BLaER1 treated with 17β-estradiol and CSF1 and Interleukin-3, amounts not matched to agents 10 nM and 100 nM (cell line): ENCODE data around the gene SCN11A.
"Not testable (repeated sequence)": the region's sequence is repeated elsewhere in the genome, so short reads cannot be mapped to it uniquely, and the experiment has no call there.

Experiments
- H3K27ac ChIP-seq, 11 experiments: shearing (Covaris generic); formaldehyde crosslinking; 2 replicates each; pipeline ENCODE4 v1.8.1; 2022
- H3K27me3 ChIP-seq, 11 experiments: shearing (Covaris generic); formaldehyde crosslinking; 2 replicates each; pipeline ENCODE4 v1.8.1; 2022
- H3K36me3 ChIP-seq, 11 experiments: shearing (Covaris generic); formaldehyde crosslinking; 2 replicates each; pipeline ENCODE4 v1.8.1; 2022
- H3K4me1 ChIP-seq, 10 experiments: shearing (Covaris generic); formaldehyde crosslinking; 2 replicates each; pipeline ENCODE4 v1.8.1; 2022
- H3K4me2 ChIP-seq, 11 experiments: shearing (Covaris generic); formaldehyde crosslinking; 2 replicates each; pipeline ENCODE4 v1.8.1; 2022
- H3K4me3 ChIP-seq, 10 experiments: shearing (Covaris generic); formaldehyde crosslinking; 2 replicates each; pipeline ENCODE4 v1.8.1; 2022
- H3K9ac ChIP-seq, 11 experiments: shearing (Covaris generic); formaldehyde crosslinking; 2 replicates each; pipeline ENCODE4 v1.8.1; 2022
- H3K9me3 ChIP-seq, 11 experiments: shearing (Covaris generic); formaldehyde crosslinking; replicated peaks in 1 of 11; 2 replicates each; pipeline ENCODE4 v1.8.1; 2022
- H4K20me1 ChIP-seq, 11 experiments: shearing (Covaris generic); formaldehyde crosslinking; 2 replicates each; pipeline ENCODE4 v1.8.1; 2022
- Cebpa-rat ChIP-seq, 11 experiments: shearing (Covaris generic); IDR thresholded peaks; 2 replicates each; pipeline ENCODE4 v1.8.1; 2022

The SCN11A gene

GRCh38 chr3:39079530-39079929 is 27.8 kb upstream of the SCN11A start:
- Histone ChIP-seq H3K4me3 (no peak overlapping the region), H3K4me1 (peaks cover 0 to 16% (median 8%) of the 10 kb centered on the region in 10 experiments; a peak in 12 of 20 replicates), H3K27ac (no peak overlapping the region), H3K27me3 (no peaks in the 10 kb centered on the region), H3K9me3 (no peaks in the 10 kb centered on the region), H3K9ac (no peak overlapping the region), H4K20me1 (no peaks in the 10 kb centered on the region; a peak in 1 of 22 replicates), H3K4me2 (no peak overlapping the region), H3K36me3 (peaks cover 49 to 92% (median 70%) of the 10 kb centered on the region in 11 experiments)
- no peak for TF ChIP-seq Cebpa-rat (IDR thresholded peaks at IDR 0.05)

- Histone ChIP-seq H3K4me2 (no peak overlapping the region), H3K27ac (no peak overlapping the region), H3K36me3 (peaks cover 71 to 97% (median 86%) of the 10 kb centered on the region in 11 experiments)
Observed at GRCh38 chr3:39075910-39076309, 24.2 kb upstream of the SCN11A start.

GRCh38 chr3:39068556-39068955 is 16.8 kb upstream of the SCN11A start:
- Histone ChIP-seq H4K20me1 (peaks cover 0 to 19% (median 0%) of the 10 kb centered on the region in 11 experiments; a peak in 4 of 22 replicates), H3K4me3 (no peak overlapping the region), H3K27ac (no peak overlapping the region), H3K9ac (no peak overlapping the region), H3K27me3 (no peaks in the 10 kb centered on the region), H3K4me1 (peaks cover 0 to 5% (median 0%) of the 10 kb centered on the region in 10 experiments; a peak in 4 of 20 replicates), H3K36me3 (peaks cover 66 to 93% (median 78%) of the 10 kb centered on the region in 11 experiments), H3K9me3 (no peaks in the 10 kb centered on the region), H3K4me2 (no peak overlapping the region)
- TF ChIP-seq Cebpa-rat (IDR thresholded peaks at IDR 0.05) = no peak

More at GRCh38 chr3:39075910-39076309, 24.2 kb upstream of the SCN11A start:
- Histone ChIP-seq H3K9ac (no peak overlapping the region), H3K4me3 (no peak overlapping the region), H4K20me1 (no peaks in the 10 kb centered on the region), H3K4me1 (peaks cover 0 to 9% (median 6%) of the 10 kb centered on the region in 10 experiments; a peak in 6 of 20 replicates), H3K27me3 (no peaks in the 10 kb centered on the region), H3K9me3 (no peaks in the 10 kb centered on the region)
- no peak for TF ChIP-seq Cebpa-rat (IDR thresholded peaks at IDR 0.05)

- H3K4me1 ChIP-seq = peaks cover 0 to 5% (median 0%) of the 10 kb centered on the region in 10 experiments; a peak in 4 of 20 replicates
- peaks cover 0 to 30% (median 0%) of the 10 kb centered on the region in 11 experiments; a peak in 6 of 22 replicates for H4K20me1 ChIP-seq
- H3K27me3 ChIP-seq = no peaks in the 10 kb centered on the region
- H3K9ac ChIP-seq = no peak overlapping the region
- peaks cover 57 to 85% (median 71%) of the 10 kb centered on the region in 11 experiments for H3K36me3 ChIP-seq
- H3K4me2 ChIP-seq = no peak overlapping the region
- no peak overlapping the region for H3K27ac ChIP-seq
- no peaks in the 10 kb centered on the region for H3K9me3 ChIP-seq
- H3K4me3 ChIP-seq = no peak overlapping the region
- no peak for TF ChIP-seq Cebpa-rat (IDR thresholded peaks at IDR 0.05)
Observed at GRCh38 chr3:39067286-39067685, 15.5 kb upstream of the SCN11A start.

- Histone ChIP-seq H3K4me3 (no peak overlapping the region), H3K9me3 (peaks cover 3 to 7% (median 6%) of the 10 kb centered on the region in 11 experiments; a peak in 15 of 22 replicates), H3K27ac (no peak overlapping the region), H3K36me3 (peaks cover 45 to 71% (median 54%) of the 10 kb centered on the region in 11 experiments), H4K20me1 (peaks cover 0 to 32% (median 0%) of the 10 kb centered on the region in 11 experiments; a peak in 6 of 22 replicates), H3K4me1 (peaks cover 0 to 5% (median 0%) of the 10 kb centered on the region in 10 experiments; a peak in 4 of 20 replicates), H3K9ac (no peak overlapping the region), H3K4me2 (peak overlapping the region in 1 of 11 experiments; percentile 14; a peak in 1 of 22 replicates), H3K27me3 (no peaks in the 10 kb centered on the region)
- TF ChIP-seq Cebpa-rat (IDR thresholded peaks at IDR 0.05) = no peak
Observed at GRCh38 chr3:39065197-39065596, 13.5 kb upstream of the SCN11A start.

- H3K27ac ChIP-seq = no peak overlapping the region
Observed at GRCh38 chr3:39064646-39065045, 12.9 kb upstream of the SCN11A start.

GRCh38 chr3:39063143-39063542 is 11.4 kb upstream of the SCN11A start:
- no peak overlapping the region for H3K4me3 ChIP-seq
- no peak overlapping the region for H3K4me2 ChIP-seq
- no peak overlapping the region for H3K9ac ChIP-seq
- H3K27me3 ChIP-seq = no peaks in the 10 kb centered on the region
- H3K4me1 ChIP-seq = peaks cover 0 to 5% (median 0%) of the 10 kb centered on the region in 10 experiments; a peak in 4 of 20 replicates
- H3K27ac ChIP-seq = no peak overlapping the region
- peaks cover 24 to 61% (median 40%) of the 10 kb centered on the region in 11 experiments for H3K36me3 ChIP-seq
- peaks cover 0 to 32% (median 3%) of the 10 kb centered on the region in 11 experiments; a peak in 7 of 22 replicates for H4K20me1 ChIP-seq
- peaks cover 3 to 11% (median 8%) of the 10 kb centered on the region in 11 experiments; a peak in 15 of 22 replicates for H3K9me3 ChIP-seq
- no peak for TF ChIP-seq Cebpa-rat (IDR thresholded peaks at IDR 0.05)

More at GRCh38 chr3:39064646-39065045, 12.9 kb upstream of the SCN11A start:
- peak overlapping the region in 1 of 11 experiments; percentile 14; a peak in 1 of 22 replicates for H3K4me2 ChIP-seq
- peaks cover 0 to 32% (median 0%) of the 10 kb centered on the region in 11 experiments; a peak in 6 of 22 replicates for H4K20me1 ChIP-seq
- H3K9me3 ChIP-seq = peaks cover 3 to 11% (median 8%) of the 10 kb centered on the region in 11 experiments; a peak in 15 of 22 replicates
- H3K4me3 ChIP-seq = no peak overlapping the region
- no peak for TF ChIP-seq Cebpa-rat (IDR thresholded peaks at IDR 0.05)
- peaks cover 0 to 5% (median 0%) of the 10 kb centered on the region in 10 experiments; a peak in 4 of 20 replicates for H3K4me1 ChIP-seq
- no peaks in the 10 kb centered on the region for H3K27me3 ChIP-seq
- H3K36me3 ChIP-seq = peaks cover 39 to 67% (median 49%) of the 10 kb centered on the region in 11 experiments
- H3K9ac ChIP-seq = no peak overlapping the region

GRCh38 chr3:39062180-39062579 is 10.4 kb upstream of the SCN11A start:
- Histone ChIP-seq H4K20me1 (peaks cover 0 to 39% (median 4%) of the 10 kb centered on the region in 11 experiments; a peak in 8 of 22 replicates), H3K9me3 (peaks cover 3 to 11% (median 8%) of the 10 kb centered on the region in 11 experiments; a peak in 15 of 22 replicates), H3K27ac (no peak overlapping the region), H3K9ac (no peak overlapping the region), H3K4me1 (peaks cover 0 to 5% (median 0%) of the 10 kb centered on the region in 10 experiments; a peak in 4 of 20 replicates), H3K4me3 (no peak overlapping the region), H3K36me3 (peaks cover 16 to 58% (median 32%) of the 10 kb centered on the region in 11 experiments), H3K4me2 (no peak overlapping the region), H3K27me3 (no peaks in the 10 kb centered on the region)
- no peak for TF ChIP-seq Cebpa-rat (IDR thresholded peaks at IDR 0.05)

- peaks cover 3 to 11% (median 8%) of the 10 kb centered on the region in 11 experiments; a peak in 15 of 22 replicates for H3K9me3 ChIP-seq
- H3K36me3 ChIP-seq = peaks cover 6 to 49% (median 24%) of the 10 kb centered on the region in 11 experiments; a peak in 20 of 22 replicates
- H3K9ac ChIP-seq = not testable (repeated sequence)
Observed at GRCh38 chr3:39061228-39061627, 9.5 kb upstream of the SCN11A start.

More at GRCh38 chr3:39061228-39061627, 9.5 kb upstream of the SCN11A start:
- Histone ChIP-seq H4K20me1 (peaks cover 0 to 47% (median 13%) of the 10 kb centered on the region in 11 experiments; a peak in 9 of 22 replicates), H3K4me1 (peaks cover 0 to 11% (median 8%) of the 10 kb centered on the region in 10 experiments; a peak in 14 of 20 replicates)
- H3K27ac ChIP-seq, H3K4me2 ChIP-seq, H3K4me3 ChIP-seq, H3K27me3 ChIP-seq: not testable (repeated sequence)
